ENCODE measurements around the gene TNPO2.

The TNPO2 gene

GRCh38 chr19:12676384-12676792, 47.3 kb downstream of the TNPO2 start:
- peak; percentile 62 for DNase-seq (ENCODE audit: low spot score)

- no peak for DNase-seq (ENCODE audit: low spot score)
Measured at GRCh38 chr19:12675940-12676339, 47.8 kb downstream of the TNPO2 start.

- no peak for DNase-seq (ENCODE audit: low spot score)
Measured at GRCh38 chr19:12675399-12675798, 48.3 kb downstream of the TNPO2 start.

- no peak for DNase-seq (ENCODE audit: low spot score)
Measured at GRCh38 chr19:12672744-12673143, 51.0 kb downstream of the TNPO2 start.

GRCh38 chr19:12670159-12670928, 53.4 kb downstream of the TNPO2 start:
- DNase-seq (ENCODE audit: low spot score): no peak

- peak; percentile 73 for DNase-seq (ENCODE audit: low spot score)
Measured at GRCh38 chr19:12669270-12670158, 54.2 kb downstream of the TNPO2 start.

- DNase-seq (ENCODE audit: low spot score): no peak
Measured at GRCh38 chr19:12668932-12669269, 54.8 kb downstream of the TNPO2 start.

GRCh38 chr19:12668346-12668745, 55.4 kb downstream of the TNPO2 start:
- DNase-seq (ENCODE audit: low spot score): no peak

GRCh38 chr19:12667731-12668302, 55.9 kb downstream of the TNPO2 start:
- no peak for DNase-seq (ENCODE audit: low spot score)

GRCh38 chr19:12666265-12667048, 57.3 kb downstream of the TNPO2 start, which contains the start of the genes MAN2B1 and WDR83:
MAN2B1 (minus strand) TSS chr19:12666742; CDS start chr19:12666701, 41 bp downstream.
WDR83 (plus strand) TSS chr19:12666807; CDS start chr19:12669791, 2,984 bp downstream.
- DNase-seq (ENCODE audit: low spot score): peak; percentile 55

- DNase-seq (ENCODE audit: low spot score): no peak
Measured at GRCh38 chr19:12665671-12666264, 58.0 kb downstream of the TNPO2 start.

- DNase-seq (ENCODE audit: low spot score): no peak
Measured at GRCh38 chr19:12665281-12665573, 58.5 kb downstream of the TNPO2 start.

GRCh38 chr19:12664406-12665280, 59.1 kb downstream of the TNPO2 start:
- no peak for DNase-seq (ENCODE audit: low spot score)

- DNase-seq (ENCODE audit: low spot score): no peak
Measured at GRCh38 chr19:12660980-12661379, 62.8 kb downstream of the TNPO2 start.

GRCh38 chr19:12657966-12658365, 65.8 kb downstream of the TNPO2 start:
- DNase-seq (ENCODE audit: low spot score): no peak

- DNase-seq (ENCODE audit: low spot score): no peak
Measured at GRCh38 chr19:12656899-12657571, 66.7 kb downstream of the TNPO2 start.

GRCh38 chr19:12655546-12655945, 68.2 kb downstream of the TNPO2 start:
- no peak for DNase-seq (ENCODE audit: low spot score)

GRCh38 chr19:12652219-12652618, 71.5 kb downstream of the TNPO2 start:
- no peak for DNase-seq (ENCODE audit: low spot score)

GRCh38 chr19:12649941-12650340, 73.8 kb downstream of the TNPO2 start:
- no peak for DNase-seq (ENCODE audit: low spot score)

Data from kidney capillary endothelial cell (primary cell).